Stimulated activated CD8-positive, alpha-beta memory T cell treated with anti-CD3 and anti-CD28 coated beads, Interleukin-15, amount 100 ng/mL, for 4 hours (primary cell): ENCODE measurements around the gene ELOA.
A peak's percentile ranks its signal among the peaks of the same experiment; 100 is the strongest.
"Not testable (repeated sequence)": the region's sequence is repeated elsewhere in the genome, so short reads cannot be mapped to it uniquely, and the experiment has no call there.

Source experiments
- DNase-seq, 2 donors: peaks; one replicate each; pipeline ENCODE4 v3.0.0-alpha.2; 2020; ENCODE audit warnings: low read depth in 2 of 2

The ELOA gene

DNA sequence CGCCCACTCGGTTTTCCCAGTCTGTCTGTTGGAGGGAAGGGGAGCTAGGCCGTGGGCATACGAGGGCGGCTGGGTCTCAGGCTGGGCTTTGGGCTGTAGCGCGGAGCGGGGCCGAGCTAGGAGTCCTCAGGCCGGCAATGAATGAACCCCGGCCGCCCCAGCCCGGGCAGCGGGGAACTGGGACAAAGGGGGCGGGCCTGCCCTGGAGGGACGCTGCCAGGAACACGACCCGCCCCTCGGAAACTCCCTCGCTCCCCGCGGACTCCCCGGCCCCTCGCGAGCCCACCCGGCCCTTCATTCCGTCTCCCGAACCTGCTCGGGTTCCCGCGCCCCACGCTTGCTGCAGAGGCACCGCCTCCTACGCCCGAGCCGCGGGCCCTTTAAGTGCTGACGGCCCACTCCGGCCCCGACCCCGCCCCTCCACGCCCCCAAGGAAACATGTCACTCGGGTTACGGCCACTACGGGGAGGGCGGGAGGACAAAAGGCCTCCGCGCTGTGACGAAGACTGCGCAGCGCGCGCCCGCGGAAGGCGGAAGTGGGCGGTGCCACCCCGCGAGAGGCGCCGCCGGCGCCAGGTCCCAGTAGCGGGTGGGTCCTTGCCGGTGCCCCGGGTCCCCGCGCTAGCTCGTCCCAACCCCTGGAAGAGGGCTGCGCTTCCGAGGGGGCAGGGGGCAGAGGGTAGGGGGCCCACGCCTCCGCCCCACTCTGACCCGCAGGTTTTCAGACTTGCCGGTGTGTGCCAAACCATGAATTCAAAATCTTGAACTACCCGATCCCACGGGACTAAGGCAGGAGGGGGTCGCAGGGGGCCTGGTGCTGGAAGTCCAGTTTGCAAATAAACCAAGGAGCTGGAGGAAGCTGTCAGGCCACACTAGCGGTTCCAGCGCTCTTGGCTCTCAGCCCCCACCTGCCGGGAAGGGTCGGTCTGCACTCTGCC is 57.4 kb downstream of the ELOA start, which contains the start of gene GALE:
TSS of gene GALE (minus strand) at position 355 of the 938 bp plus-strand sequence. CDS start 1,747 bp downstream, outside the sequence.
- DNase-seq = peak; percentile 95 to 97

DNA sequence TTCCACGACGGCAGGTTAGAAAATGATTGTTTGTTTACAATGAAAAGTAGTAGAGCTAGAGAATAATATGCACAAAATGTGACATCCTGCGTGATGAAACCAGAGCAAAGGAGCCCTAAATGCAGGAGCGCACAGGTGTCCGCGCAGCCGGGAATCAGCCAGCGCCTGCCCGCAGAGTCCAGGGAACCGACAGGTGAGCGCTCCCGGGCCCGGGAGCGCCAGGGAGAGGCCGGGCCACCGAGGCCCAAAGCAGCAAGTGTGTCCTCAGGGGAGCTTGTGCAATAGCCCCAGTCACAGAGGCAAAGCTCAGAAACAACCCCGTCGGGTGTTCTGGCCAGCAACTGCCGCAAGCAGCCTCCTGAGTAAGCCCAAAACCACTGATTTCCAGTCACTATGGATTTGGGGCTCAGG is 58.1 kb downstream of the ELOA start:
- no peak for DNase-seq

DNA sequence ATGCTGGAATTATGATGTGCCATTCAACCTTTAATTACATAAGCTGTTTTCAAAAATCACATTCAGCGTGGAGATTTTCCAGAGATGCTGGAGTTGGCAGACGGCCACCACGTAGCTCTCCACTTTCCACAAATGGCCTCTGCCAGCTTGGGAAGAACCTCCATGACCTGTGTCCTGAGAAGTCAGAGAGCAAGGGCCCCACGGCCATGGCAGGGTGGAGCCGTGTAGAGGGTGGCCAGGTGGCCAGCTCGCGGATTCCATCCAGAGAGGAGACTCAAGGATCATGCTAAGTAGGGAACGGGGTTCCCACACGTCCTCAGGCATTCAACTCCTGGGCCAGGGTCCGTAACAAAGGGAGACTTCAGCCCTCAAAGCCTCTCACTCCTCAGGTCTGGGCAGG is 58.6 kb downstream of the ELOA start:
- no peak for DNase-seq

DNA sequence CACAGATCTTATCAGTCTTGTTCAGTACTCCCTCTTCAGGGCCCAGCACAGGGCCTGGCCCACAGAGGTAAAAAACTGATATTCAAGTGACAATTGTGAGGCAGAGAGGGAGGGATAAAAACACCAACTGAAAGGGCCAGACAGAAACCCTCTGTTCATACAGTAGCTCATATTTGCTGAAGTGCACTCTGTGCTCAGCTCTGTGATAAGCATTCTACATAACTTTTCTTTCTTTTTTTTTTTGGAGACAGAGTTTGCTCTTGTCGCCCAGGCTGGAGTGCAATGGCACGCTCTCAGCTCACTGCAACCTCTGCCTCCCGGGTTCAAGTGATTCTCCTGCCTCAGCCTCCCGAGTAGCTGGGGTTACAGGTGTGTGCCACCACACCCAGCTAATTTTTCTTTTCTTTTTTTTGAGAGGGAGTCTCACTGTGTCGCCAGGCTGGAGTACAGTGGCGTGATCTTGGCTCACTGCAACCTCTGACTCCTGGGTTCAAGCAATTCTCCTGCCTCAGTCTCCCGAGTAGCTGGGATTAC is 59.6 kb downstream of the ELOA start:
- not testable (repeated sequence) for DNase-seq

DNA sequence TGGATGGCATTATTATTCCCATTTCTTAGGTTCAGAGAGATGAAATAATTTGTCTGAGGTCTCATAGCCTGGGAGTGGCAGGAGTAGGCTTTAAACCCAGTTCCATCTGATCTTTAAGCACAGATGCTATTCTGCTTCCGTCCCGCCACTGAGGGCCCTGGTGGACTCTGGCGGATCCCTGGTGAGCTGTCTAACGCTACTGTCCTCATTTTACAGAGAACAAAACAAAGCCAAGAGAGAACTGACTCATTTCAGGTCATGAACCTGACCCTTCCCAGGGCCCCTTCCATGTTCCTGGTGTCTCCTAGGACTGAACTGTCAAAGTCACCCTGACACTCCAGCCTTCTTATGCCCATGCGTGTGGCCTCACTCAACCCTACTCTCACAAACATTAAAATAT is 60.4 kb downstream of the ELOA start:
- no peak for DNase-seq

DNA sequence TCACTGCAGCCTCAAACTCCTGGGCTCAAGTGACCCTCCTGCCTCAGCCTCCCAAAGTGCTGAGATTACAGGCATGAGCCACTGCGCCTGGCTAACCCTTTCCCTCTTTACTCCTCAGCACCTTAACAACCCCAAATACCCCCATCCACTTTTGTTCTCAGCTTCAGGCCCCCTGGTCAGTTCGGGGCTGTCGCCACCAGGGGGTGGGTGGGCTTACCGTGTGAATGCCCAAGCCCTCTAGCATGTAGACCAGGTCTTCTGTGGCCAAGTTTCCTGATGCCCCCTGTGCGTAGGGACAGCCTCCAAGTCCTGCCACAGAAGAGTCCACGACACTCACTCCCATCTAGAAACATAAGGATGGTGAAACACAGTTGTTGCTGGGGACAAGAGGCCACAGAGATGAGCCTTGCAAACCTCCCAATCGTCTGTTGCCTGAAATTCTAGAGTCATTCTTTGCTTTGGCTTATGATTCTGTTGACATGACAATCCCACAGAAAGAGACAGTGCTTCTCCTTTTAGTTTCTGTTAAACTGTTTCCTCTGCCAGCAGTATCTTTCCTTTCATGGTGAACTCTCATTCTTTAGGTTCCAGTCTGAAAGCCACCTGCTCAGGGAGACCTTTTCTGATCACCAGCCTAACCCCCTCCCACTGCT is 61.0 kb downstream of the ELOA start:
- DNase-seq = no peak

DNA sequence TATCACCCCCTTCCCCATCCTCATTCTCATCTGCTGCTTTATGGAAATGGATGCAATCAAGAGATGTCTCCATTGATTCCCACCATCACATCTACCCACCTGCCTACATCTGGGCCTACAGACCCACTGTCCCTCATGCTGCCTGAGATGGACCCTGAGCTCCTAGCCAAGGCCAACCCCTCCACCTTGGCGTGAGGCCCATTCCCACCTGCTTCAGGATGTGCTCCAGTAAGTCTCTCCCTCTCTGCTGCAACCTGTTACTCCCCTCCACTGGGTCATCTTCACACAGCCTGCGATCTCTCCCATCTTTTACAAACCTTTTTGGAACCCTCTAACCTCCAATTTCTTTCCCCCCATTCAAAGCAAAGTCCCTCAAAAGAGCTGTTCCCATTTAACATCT is 61.8 kb downstream of the ELOA start:
- no peak for DNase-seq

DNA sequence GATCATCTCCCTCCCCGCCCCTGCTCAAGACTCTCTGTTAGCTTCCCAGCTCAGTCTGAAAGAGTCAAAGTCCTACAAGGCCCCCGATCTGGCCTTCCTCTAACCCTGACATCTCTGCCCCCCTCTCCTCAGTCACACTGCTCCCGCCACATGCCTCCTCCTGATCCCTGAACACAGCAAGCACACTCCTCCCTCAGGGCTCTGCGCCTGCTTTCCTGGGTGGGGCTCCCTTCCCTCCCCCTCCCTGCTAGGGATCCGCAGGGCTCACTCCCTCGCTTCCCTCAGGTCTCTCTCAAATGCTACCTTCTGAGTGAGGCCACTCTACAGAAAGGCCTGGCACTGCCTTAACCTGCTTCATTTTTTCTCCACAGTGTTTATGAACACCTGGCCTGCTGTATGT is 63.0 kb downstream of the ELOA start:
- no peak for DNase-seq

DNA sequence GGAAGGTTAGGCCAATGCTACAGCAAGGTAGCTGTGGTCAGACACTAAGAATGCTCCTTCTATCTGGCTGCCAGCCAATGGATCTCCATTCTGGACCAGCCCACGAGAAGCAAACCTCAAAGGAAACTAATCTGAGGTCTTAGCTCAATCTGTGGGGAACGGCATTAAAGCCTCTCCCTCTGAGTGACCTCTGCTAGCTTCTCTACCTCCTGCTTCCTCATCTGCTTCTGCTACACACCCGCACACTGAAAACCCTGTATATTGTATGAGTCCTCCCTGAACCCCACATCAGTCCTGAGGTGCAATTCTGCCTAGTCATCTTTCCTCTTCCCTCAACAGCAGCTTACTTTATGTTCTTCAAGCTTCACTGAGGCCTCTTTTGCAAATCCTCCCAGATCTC is 64.2 kb downstream of the ELOA start:
- no peak for DNase-seq

DNA sequence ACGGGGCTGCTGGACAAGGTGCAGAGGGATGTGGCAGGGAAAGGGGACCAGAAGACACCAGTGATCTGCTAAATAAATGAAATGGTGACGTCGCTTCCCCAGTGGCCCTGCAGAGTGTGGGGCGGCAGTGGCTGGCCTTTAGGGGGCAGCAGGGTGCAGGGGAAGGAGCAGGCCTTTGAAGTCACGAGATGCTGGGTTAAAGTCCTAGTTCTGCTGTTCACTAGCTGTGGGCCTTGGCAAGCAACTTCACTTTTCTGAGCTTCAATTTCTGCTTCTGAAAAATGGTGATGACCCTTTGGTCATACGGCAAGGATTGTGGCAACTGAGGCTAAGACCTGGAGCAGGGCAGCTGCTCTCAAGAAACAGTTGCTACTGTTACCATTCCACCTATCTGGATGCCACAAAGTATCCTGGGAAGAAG is 66.5 kb downstream of the ELOA start:
- peak in 1 of 2 donors; percentile 56 for DNase-seq

DNA sequence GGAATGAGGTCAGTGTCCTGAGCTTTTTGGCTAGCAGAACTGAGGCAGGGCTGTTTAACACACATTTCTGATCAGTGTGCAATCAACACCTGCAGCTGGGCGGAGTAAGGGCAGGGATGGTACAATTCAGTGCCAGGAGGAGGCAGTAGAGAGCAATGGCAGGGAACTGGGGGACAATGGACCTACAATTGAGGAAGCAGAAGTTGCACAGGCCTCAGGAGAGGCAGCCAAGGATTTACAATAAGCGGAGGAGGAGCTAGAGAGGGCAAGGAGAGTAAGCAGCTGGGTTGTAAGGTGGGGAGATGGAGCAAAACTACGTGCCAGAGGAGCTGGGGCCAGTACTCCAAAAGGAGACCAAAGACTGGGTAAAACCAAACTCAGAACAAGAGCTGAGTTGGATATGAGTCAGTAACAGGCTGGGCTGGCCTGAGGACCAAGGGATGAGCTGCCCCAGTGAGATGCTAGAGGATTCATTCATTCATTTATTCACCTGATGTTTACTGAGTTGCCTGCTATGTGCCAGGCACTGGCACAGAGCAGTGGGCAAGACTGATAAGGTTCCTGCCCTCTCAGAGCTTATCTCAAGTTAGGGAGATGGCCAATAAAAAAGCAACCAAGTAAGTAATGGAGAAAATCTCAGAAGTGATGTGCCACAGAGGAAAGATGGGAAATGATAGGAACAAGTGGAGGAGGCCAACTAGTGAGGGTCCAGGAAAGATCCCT is 67.7 kb downstream of the ELOA start:
- DNase-seq = no peak
